GM19328 (cell line): ENCODE measurements around the gene FBLN2.
"Not testable (repeated sequence)": the region's sequence is repeated elsewhere in the genome, so short reads cannot be mapped to it uniquely, and the experiment has no call there.

Source experiments
- ATAC-seq: cut with Tn5 transposase; IDR thresholded peaks from one replicate; pipeline ENCODE4 v1.9.1; 2021; ENCODE audit warnings: mild to moderate bottlenecking, moderate library complexity; ENCODE audit not compliant: unreplicated experiment

FBLN2 gene

GRCh38 chr3:13513913-13514517, 34.9 kb upstream of the FBLN2 start:
- no peak for ATAC-seq

GRCh38 chr3:13514639-13515435, 34.1 kb upstream of the FBLN2 start:
- ATAC-seq, result no peak

- ATAC-seq, result no peak
Observed at GRCh38 chr3:13515786-13516759, 32.9 kb upstream of the FBLN2 start.

DNA sequence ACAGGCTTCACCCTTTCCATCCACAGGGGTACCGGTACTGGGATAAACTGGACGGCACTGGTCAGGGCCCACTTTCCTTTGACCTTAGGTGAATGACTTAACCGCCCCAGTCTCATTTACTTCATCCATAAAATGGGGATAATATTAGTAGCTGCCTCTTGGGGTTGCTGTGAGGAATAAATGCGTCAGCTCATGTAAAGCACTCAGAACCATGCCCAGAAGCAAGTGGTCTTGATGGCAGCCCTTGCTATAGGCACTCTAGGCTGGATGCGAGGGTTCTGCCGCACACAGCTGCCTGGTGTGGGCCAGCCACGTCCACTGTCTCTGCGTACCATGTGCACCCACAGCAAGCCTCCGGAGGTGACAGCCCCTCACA, 32.2 kb upstream of the FBLN2 start:
- ATAC-seq, result no peak

DNA sequence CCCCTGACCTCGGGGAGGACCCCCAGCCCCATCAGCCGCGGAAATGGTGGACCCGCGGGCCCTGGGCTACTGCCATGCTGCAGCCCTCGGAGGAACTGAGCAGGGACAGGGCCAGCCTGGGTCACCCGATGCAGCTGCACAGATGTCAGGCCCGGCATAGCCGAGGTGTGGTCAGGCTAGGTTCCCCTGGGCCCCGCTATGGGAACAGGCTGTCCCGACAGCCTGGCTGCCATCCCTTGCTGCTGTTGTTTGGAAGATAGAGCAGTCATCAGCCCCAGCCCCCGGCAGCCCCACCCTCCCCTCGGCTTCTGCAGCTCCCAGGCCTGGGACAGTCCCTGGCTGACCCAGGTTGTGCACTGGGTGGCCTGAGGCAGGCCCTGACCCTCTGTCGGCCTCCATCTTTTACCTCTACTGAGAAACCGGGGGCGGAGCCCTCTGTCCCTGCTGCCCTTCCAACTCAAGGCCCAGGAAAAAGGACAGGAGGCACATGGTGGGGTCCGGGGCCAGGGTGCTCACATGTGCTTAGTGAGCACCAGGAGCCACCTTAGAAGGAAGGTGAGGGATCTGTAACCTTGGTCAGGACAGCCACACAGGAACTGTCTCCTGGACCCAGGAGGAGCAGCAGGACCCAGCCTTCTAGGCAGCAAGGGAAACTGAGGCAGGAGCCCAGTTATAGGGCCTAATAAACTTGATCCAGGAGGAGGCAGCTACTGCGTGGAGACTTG, 31.5 kb upstream of the FBLN2 start:
- no peak for ATAC-seq

GRCh38 chr3:13518516-13518953, 30.4 kb upstream of the FBLN2 start:
- no peak for ATAC-seq

DNA sequence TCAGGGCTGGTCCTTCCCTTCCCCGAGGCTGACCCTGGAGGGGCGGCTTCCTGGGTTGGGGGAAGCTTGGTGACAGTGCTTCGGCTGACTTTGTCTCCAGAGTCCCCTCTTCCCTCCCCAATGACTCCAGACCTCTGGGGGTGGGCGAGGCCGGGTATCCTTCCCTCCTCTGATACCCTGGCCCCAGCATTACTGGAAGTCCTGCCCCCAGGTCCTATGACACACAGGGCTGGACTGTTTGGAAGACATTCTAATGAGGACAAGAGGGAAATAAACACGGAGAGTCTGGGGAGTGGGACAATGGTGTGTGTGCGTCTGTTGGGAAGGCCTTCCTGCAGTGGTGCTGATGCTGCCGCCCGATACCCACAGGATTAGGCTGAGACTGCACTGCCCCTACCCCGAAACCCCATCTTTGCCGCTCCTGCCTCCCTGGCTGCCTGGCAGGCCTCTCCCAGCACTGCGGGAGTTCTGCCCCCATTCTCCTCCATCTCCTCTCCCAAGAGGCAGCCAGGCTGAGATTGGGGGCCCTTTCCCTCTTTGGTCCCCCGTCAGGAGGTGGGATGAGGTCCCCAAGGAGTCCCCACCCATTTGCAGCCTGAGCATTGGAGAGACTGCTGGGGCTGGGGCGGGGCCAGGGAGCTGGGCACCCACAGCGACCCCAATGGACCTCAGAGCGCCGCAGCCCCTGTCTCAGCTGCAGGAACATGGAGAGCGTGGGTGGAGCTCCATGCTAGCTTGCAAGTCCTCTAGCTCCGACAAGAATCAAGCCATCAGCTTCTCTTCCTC, 29.7 kb upstream of the FBLN2 start:
- ATAC-seq, result no peak

DNA sequence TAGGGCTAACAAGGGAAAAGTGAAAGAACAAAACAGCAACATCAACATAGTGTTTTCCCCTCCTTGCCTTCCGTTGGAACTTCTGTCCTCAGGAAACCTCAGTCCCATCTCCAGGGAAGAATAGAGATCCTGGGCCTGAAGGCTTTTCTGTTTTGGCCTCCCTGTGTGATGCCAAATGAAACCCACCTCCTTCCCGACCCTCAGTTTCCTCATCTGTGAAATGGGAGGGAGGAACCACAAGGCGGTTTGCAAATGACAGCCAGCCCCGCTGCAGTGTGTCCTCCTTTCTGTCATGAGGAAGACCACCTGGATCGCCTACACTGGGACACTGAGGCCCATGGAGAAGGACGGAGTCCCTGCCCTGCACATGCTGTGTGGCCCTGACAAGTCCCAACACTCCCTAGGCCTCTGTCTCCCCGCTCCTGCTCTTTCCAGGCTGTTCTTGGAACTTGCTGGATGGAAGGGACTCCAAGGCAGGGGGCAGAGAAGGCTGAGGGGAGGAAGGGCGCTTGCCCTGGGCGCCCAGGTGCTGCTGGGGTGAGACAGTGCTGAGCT, 28.5 kb upstream of the FBLN2 start:
- ATAC-seq, result no peak

DNA sequence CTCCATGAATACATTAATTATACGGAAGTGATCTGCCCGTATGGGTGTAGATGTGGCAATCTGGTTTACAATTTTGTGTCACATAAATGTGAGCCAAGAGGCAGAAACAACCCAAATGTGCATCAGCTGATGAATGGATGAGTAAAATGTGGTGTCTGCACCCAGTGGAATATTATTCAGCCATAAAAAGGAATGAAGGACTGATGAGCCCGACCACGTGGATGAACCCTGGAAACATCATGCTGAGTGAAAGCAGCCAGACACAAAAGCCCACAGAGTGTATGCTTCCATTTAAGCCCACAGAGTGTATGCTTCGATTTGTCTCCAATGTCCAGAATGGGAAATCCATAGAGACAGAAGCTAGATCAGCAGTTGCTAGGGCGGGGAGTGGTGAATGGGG, 27.6 kb upstream of the FBLN2 start:
- ATAC-seq, result no peak

DNA sequence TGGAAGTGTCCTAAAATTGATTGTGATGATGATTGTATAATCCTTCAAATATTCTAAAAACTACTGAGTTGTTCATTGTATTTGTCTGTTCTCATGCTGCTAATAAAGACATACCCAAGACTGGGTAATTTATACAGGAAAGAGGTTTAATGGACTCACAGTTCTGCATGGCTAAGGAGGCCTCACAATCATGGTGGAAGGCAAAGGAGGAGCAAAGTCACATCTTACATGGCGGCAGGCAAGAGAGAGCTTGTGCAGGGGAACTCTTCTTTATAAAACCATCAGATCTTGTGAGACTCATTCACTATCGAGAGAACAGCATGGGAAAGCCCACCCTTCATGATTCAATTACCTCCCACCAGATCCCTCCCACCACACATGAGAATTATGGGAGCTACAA, 27.2 kb upstream of the FBLN2 start:
- ATAC-seq, result not testable (repeated sequence)

- ATAC-seq, result no peak
Observed at GRCh38 chr3:13522236-13522635, 26.7 kb upstream of the FBLN2 start.

DNA sequence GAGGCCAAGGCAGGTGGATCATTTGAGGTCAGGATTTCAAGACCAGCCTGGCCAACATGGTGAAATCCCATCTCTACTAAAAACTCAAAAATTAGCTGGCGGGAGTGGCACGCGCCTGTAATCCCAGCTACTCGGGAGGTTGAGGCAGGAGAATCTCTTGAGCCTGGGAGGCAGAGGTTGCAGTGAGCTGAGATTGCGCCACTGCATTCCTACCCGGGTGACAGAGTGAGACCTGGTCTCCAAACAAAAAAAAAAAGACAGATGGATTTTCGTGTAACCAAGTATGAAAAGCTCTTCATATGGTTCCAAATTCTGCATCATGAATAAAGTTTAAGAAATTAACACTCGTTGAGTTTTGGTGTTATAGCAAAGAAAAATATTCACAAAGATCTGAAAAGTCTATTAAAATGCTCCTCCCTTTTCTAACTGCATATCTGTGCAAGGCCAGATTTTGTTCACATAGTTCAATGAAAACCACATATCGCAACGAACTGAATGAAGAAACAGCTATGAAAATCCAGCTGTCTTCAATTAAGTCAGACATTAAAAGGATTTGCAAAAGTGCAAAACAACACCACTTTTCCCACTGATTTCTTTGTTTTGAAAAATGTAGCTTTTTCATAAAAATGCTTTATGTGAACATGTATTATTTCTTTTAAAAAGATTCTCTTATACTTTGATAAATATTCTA, 23.8 kb upstream of the FBLN2 start:
- no peak for ATAC-seq

DNA sequence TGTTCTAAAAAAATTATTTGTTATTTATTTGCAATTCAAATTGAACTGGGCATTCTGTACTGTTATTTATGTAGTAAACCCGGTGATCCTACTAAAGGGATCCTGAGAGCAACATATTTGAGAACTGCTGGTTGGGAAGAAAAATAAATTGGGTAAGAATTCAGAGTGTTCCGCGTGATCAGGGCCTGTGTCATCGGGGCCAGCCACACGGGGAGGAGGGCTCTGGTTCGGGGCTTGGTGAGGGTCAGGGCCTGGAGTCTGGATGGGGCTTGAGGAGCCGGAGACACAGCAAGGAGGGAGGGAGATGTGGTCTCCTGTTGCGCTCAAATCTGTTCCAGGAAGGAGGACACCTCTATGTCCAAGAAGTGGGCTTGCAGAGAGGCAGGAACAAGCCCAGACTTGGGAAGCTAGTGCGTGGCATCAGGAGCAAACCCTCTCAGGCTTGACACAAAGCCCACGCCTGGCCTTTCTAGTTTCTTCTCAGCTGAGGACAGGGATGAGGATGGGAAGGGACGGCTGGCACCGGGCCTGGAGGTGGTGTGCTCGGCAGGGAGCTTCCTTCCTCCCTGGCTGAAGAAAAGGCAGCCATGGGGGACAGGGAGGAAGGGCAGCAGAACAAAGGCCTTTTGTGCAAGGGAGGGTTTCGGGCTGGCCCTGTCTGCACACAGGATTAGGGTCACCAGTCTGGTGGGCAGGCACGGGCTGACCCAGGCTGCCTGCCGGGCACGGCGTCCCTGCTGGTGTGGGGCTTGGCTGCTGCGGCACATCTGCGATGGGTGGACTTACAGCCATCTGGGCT, 22.9 kb upstream of the FBLN2 start:
- ATAC-seq, result no peak

- no peak for ATAC-seq
Observed at GRCh38 chr3:13526626-13526949, 22.3 kb upstream of the FBLN2 start.

- ATAC-seq, result no peak
Observed at GRCh38 chr3:13528217-13528867, 20.6 kb upstream of the FBLN2 start.

DNA sequence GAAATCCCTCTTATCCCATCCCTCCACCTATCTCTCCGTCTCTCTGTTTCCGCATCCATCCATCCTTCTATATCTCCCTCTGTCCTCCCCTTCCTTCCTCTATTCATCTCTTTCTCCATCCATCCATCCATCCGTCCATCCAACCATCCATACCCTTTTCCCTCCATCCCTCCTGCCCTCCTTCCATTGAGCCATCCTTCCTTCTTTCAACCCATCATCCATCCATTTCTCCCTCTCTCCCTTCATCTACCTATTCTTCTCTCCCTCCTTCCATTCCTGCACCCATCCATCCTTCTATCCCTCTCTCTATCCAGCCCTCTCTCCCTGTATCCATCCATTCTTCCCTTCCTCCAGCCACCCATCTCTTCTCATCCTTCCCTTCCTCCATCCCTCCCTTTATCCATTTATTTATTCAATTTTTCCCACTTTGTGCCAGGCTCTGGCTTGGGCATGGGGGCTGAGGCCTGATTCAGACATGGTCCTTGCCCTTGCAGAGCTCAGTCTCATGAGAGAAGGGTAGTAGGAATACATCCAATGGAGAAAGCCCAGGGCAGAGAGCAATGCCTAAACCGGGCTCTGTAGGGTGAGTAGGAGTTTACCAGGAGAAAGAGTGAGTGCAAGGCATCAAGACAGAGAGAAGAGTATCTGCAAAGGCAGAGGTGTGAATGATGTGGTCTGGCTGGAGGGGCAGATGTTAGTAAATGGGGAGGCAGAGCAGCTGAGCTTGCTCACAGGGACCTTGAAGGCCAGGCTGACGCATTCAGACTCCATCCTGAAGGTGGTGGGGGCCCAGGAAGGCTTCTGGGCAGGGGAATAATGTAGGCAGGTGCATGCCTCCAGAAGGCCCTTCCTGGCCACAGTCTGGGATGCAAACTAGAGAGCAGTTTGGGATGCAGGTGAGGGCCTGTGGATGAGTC, 19.5 kb upstream of the FBLN2 start:
- ATAC-seq, result no peak
